ENCODE measurements around the gene FBXL15. TPM values are rescaled to one million over a fixed set of nuclear protein-coding genes. Genes with fewer than 3 reads are reported as not detected.
A peak's percentile ranks its signal among the peaks of the same experiment; 100 is the strongest.

FBXL15 gene
- total and polyA plus RNA-seq, 4 donors, result 10.0 to 35.2 (median 24.3) TPM

GRCh38 chr10:102396730-102397151, 23.9 kb upstream of the FBXL15 start:
- H3K9me3 ChIP-seq (ENCODE audit: control insufficient read depth, insufficient read depth, low read length), result no peaks in the 10 kb centered on the region
- no peak for DNase-seq (ENCODE audit: low read depth in 4 of 6, low spot score in 6 of 6)
- peaks cover 52% of the 10 kb centered on the region for H3K4me1 ChIP-seq (ENCODE audit: control insufficient read depth, insufficient read depth, low read length)
- H3K4me3 ChIP-seq (ENCODE audit: low read depth, low read length), result no peak overlapping the region
- H3K27me3 ChIP-seq (ENCODE audit: control insufficient read depth, insufficient read depth, low read length), result peaks cover 3% of the 10 kb centered on the region
- H3K36me3 ChIP-seq (ENCODE audit: control insufficient read depth, insufficient read depth, low read length), result peaks cover 36% of the 10 kb centered on the region
- H3K27ac ChIP-seq (ENCODE audit: low read depth, low read length), result no peak overlapping the region
- WGBS (ENCODE audit: insufficient coverage), result 94% methylated on average over 12 of the region's 12 CpGs

- 92% methylated on average over 7 of the region's 14 CpGs for WGBS (ENCODE audit: insufficient coverage)
- DNase-seq (ENCODE audit: low read depth in 4 of 6, low spot score in 6 of 6), result no peak
- no peak overlapping the region for H3K27ac ChIP-seq (ENCODE audit: low read depth, low read length)
- H3K9me3 ChIP-seq (ENCODE audit: control insufficient read depth, insufficient read depth, low read length), result no peaks in the 10 kb centered on the region
- peaks cover 43% of the 10 kb centered on the region for H3K36me3 ChIP-seq (ENCODE audit: control insufficient read depth, insufficient read depth, low read length)
- H3K27me3 ChIP-seq (ENCODE audit: control insufficient read depth, insufficient read depth, low read length), result peaks cover 3% of the 10 kb centered on the region
- peaks cover 52% of the 10 kb centered on the region for H3K4me1 ChIP-seq (ENCODE audit: control insufficient read depth, insufficient read depth, low read length)
- no peak overlapping the region for H3K4me3 ChIP-seq (ENCODE audit: low read depth, low read length)
Measured at GRCh38 chr10:102397222-102398171, 23.1 kb upstream of the FBXL15 start.

- Histone ChIP-seq H3K4me3 (ENCODE audit: low read depth, low read length) (peak overlapping the region; percentile 52), H3K27me3 (ENCODE audit: control insufficient read depth, insufficient read depth, low read length) (peaks cover 3% of the 10 kb centered on the region), H3K4me1 (ENCODE audit: control insufficient read depth, insufficient read depth, low read length) (peaks cover 51% of the 10 kb centered on the region), H3K36me3 (ENCODE audit: control insufficient read depth, insufficient read depth, low read length) (peaks cover 51% of the 10 kb centered on the region), H3K27ac (ENCODE audit: low read depth, low read length) (peak overlapping the region; percentile 78), H3K9me3 (ENCODE audit: control insufficient read depth, insufficient read depth, low read length) (no peaks in the 10 kb centered on the region)
- WGBS (ENCODE audit: insufficient coverage), result 93% methylated on average over 13 of the region's 21 CpGs
- no peak for DNase-seq (ENCODE audit: low read depth in 4 of 6, low spot score in 6 of 6)
Measured at GRCh38 chr10:102398172-102399020, 22.2 kb upstream of the FBXL15 start.

GRCh38 chr10:102399217-102400021, 21.2 kb upstream of the FBXL15 start:
- peak in 3 of 6 donors; percentile 81 to 95 (median 92) for DNase-seq (ENCODE audit: low read depth in 4 of 6, low spot score in 6 of 6)
- peaks cover 3% of the 10 kb centered on the region for H3K27me3 ChIP-seq (ENCODE audit: control insufficient read depth, insufficient read depth, low read length)
- H3K4me1 ChIP-seq (ENCODE audit: control insufficient read depth, insufficient read depth, low read length), result peaks cover 41% of the 10 kb centered on the region
- no peaks in the 10 kb centered on the region for H3K9me3 ChIP-seq (ENCODE audit: control insufficient read depth, insufficient read depth, low read length)
- H3K27ac ChIP-seq (ENCODE audit: low read depth, low read length), result peak overlapping the region; percentile 78
- peak overlapping the region; percentile 52 for H3K4me3 ChIP-seq (ENCODE audit: low read depth, low read length)
- H3K36me3 ChIP-seq (ENCODE audit: control insufficient read depth, insufficient read depth, low read length), result peaks cover 62% of the 10 kb centered on the region
- WGBS (ENCODE audit: insufficient coverage), result 3% methylated on average over 69 of the region's 72 CpGs

- 87% methylated on average over 11 of the region's 17 CpGs for WGBS (ENCODE audit: insufficient coverage)
- Histone ChIP-seq H3K4me3 (ENCODE audit: low read depth, low read length) (peak overlapping the region; percentile 52), H3K27me3 (ENCODE audit: control insufficient read depth, insufficient read depth, low read length) (peaks cover 3% of the 10 kb centered on the region), H3K9me3 (ENCODE audit: control insufficient read depth, insufficient read depth, low read length) (no peaks in the 10 kb centered on the region), H3K36me3 (ENCODE audit: control insufficient read depth, insufficient read depth, low read length) (peaks cover 68% of the 10 kb centered on the region), H3K27ac (ENCODE audit: low read depth, low read length) (no peak overlapping the region), H3K4me1 (ENCODE audit: control insufficient read depth, insufficient read depth, low read length) (peaks cover 35% of the 10 kb centered on the region)
- no peak for DNase-seq (ENCODE audit: low read depth in 4 of 6, low spot score in 6 of 6)
Measured at GRCh38 chr10:102400076-102400475, 20.6 kb upstream of the FBXL15 start.

- peaks cover 75% of the 10 kb centered on the region for H3K36me3 ChIP-seq (ENCODE audit: control insufficient read depth, insufficient read depth, low read length)
Measured at GRCh38 chr10:102400598-102401341, 19.9 kb upstream of the FBXL15 start.

GRCh38 chr10:102401342-102401654, 19.3 kb upstream of the FBXL15 start:
- peaks cover 22% of the 10 kb centered on the region for H3K4me1 ChIP-seq (ENCODE audit: control insufficient read depth, insufficient read depth, low read length)
- H3K27ac ChIP-seq (ENCODE audit: low read depth, low read length), result no peak overlapping the region
- no peak overlapping the region for H3K4me3 ChIP-seq (ENCODE audit: low read depth, low read length)
- 86% methylated on average over 8 of the region's 8 CpGs for WGBS (ENCODE audit: insufficient coverage)
- peaks cover 79% of the 10 kb centered on the region for H3K36me3 ChIP-seq (ENCODE audit: control insufficient read depth, insufficient read depth, low read length)
- no peaks in the 10 kb centered on the region for H3K27me3 ChIP-seq (ENCODE audit: control insufficient read depth, insufficient read depth, low read length)
- no peaks in the 10 kb centered on the region for H3K9me3 ChIP-seq (ENCODE audit: control insufficient read depth, insufficient read depth, low read length)
- DNase-seq (ENCODE audit: low read depth in 4 of 6, low spot score in 6 of 6), result no peak

More at GRCh38 chr10:102400598-102401341, 19.9 kb upstream of the FBXL15 start:
- H3K9me3 ChIP-seq (ENCODE audit: control insufficient read depth, insufficient read depth, low read length), result no peaks in the 10 kb centered on the region
- WGBS (ENCODE audit: insufficient coverage), result 93% methylated on average over 21 of the region's 22 CpGs
- H3K4me3 ChIP-seq (ENCODE audit: low read depth, low read length), result no peak overlapping the region
- no peak for DNase-seq (ENCODE audit: low read depth in 4 of 6, low spot score in 6 of 6)
- H3K27me3 ChIP-seq (ENCODE audit: control insufficient read depth, insufficient read depth, low read length), result no peaks in the 10 kb centered on the region
- peaks cover 28% of the 10 kb centered on the region for H3K4me1 ChIP-seq (ENCODE audit: control insufficient read depth, insufficient read depth, low read length)
- no peak overlapping the region for H3K27ac ChIP-seq (ENCODE audit: low read depth, low read length)

- H3K36me3 ChIP-seq (ENCODE audit: control insufficient read depth, insufficient read depth, low read length), result peaks cover 76% of the 10 kb centered on the region
- no peak overlapping the region for H3K4me3 ChIP-seq (ENCODE audit: low read depth, low read length)
- H3K27me3 ChIP-seq (ENCODE audit: control insufficient read depth, insufficient read depth, low read length), result no peaks in the 10 kb centered on the region
- 83% methylated on average over 12 of the region's 18 CpGs for WGBS (ENCODE audit: insufficient coverage)
- DNase-seq (ENCODE audit: low read depth in 4 of 6, low spot score in 6 of 6), result no peak
- no peak overlapping the region for H3K27ac ChIP-seq (ENCODE audit: low read depth, low read length)
- H3K9me3 ChIP-seq (ENCODE audit: control insufficient read depth, insufficient read depth, low read length), result no peaks in the 10 kb centered on the region
- H3K4me1 ChIP-seq (ENCODE audit: control insufficient read depth, insufficient read depth, low read length), result peaks cover 17% of the 10 kb centered on the region
Measured at GRCh38 chr10:102401735-102402511, 18.7 kb upstream of the FBXL15 start.

All from spinal cord (tissue), 10 donors.